T-helper 17 cell (primary cell): ENCODE measurements around the gene OR10A7. TPM values are rescaled to one million over a fixed set of nuclear protein-coding genes. Genes with fewer than 3 reads are reported as not detected.
"Not testable (repeated sequence)": the region's sequence is repeated elsewhere in the genome, so short reads cannot be mapped to it uniquely, and the experiment has no call there.

Experiments
- ATAC-seq: fragments of 150-1000 bp; cut with Tn5 transposase; 2 replicates; pipeline ENCODE4 v1.10.0; 2021; ENCODE audit warnings: mild to moderate bottlenecking, moderate library complexity
- DNase-seq, 3 donors: peaks; one replicate each; pipeline versions ENCODE4 v3.0.0 to v3.0.0-alpha.2; 2020 to 2021
- H3K9me3 ChIP-seq: one replicate; pipeline ENCODE4 v1.7.0; 2013; ENCODE audit warnings: low read length, mild to moderate bottlenecking; ENCODE audit not compliant: control insufficient read depth, poor library complexity, severe bottlenecking
- H3K27ac Mint-ChIP-seq: one replicate; pipeline ENCODE4 v1.8.0; 2022; ENCODE audit warnings: mild to moderate bottlenecking, moderate library complexity, mixed read lengths
- H3K27me3 Mint-ChIP-seq: one replicate; pipeline ENCODE4 v1.8.0; 2022; ENCODE audit warnings: mixed read lengths
- H3K36me3 Mint-ChIP-seq: one replicate; pipeline ENCODE4 v1.8.0; 2022; ENCODE audit warnings: low read depth, mixed read lengths
- H3K4me1 Mint-ChIP-seq: one replicate; pipeline ENCODE4 v1.8.0; 2022; ENCODE audit warnings: mild to moderate bottlenecking, mixed read lengths
- H3K4me3 Mint-ChIP-seq: one replicate; pipeline ENCODE4 v1.8.0; 2022; ENCODE audit warnings: mild to moderate bottlenecking, moderate library complexity, mixed read lengths
- total RNA-seq, 4 donors: library from RNA in 2 of 4; stranded (reverse) in 2 of 4; gene quantifications; one replicate each; pipeline ENCODE4 v1.2.3 and lab custom pipeline; 2022 to 2026

The OR10A7 gene
- total RNA-seq (not detected), total RNA-seq (lab: John Stamatoyannopoulos, UW) (0 reads per million in 2 donors)

- no peaks in the 10 kb centered on the region for H3K4me1 Mint-ChIP-seq
- H3K4me3 Mint-ChIP-seq = no peak within 1 kb of the TSS
- H3K27me3 Mint-ChIP-seq = peaks cover 26% of the 10 kb centered on the region
- no peak within 1 kb of the TSS for H3K27ac Mint-ChIP-seq
- DNase-seq (no peak), ATAC-seq (no peak)
- peaks cover 4% of the 10 kb centered on the region for H3K36me3 Mint-ChIP-seq
- no peaks in the 10 kb centered on the region for H3K9me3 ChIP-seq
Observed at GRCh38 chr12:55220725-55221124, at the start of gene OR10A7. OR10A7 (plus strand) TSS chr12:55221025; CDS start chr12:55221025, 0 bp downstream.

GRCh38 chr12:55171445-55171844, 49.4 kb upstream of the OR10A7 start:
- H3K27ac Mint-ChIP-seq = no peak overlapping the region
- no peaks in the 10 kb centered on the region for H3K4me1 Mint-ChIP-seq
- no peaks in the 10 kb centered on the region for H3K36me3 Mint-ChIP-seq
- ATAC-seq = no peak
- DNase-seq = no peak
- no peaks in the 10 kb centered on the region for H3K9me3 ChIP-seq
- no peak overlapping the region for H3K4me3 Mint-ChIP-seq
- H3K27me3 Mint-ChIP-seq = peaks cover 23% of the 10 kb centered on the region

- ATAC-seq, H3K36me3 Mint-ChIP-seq, DNase-seq, H3K27ac Mint-ChIP-seq, H3K9me3 ChIP-seq, H3K4me1 Mint-ChIP-seq, H3K4me3 Mint-ChIP-seq: not testable (repeated sequence)
- H3K27me3 Mint-ChIP-seq = peaks cover 27% of the 10 kb centered on the region
Observed at GRCh38 chr12:55171846-55172245, 49.0 kb upstream of the OR10A7 start.

DNA sequence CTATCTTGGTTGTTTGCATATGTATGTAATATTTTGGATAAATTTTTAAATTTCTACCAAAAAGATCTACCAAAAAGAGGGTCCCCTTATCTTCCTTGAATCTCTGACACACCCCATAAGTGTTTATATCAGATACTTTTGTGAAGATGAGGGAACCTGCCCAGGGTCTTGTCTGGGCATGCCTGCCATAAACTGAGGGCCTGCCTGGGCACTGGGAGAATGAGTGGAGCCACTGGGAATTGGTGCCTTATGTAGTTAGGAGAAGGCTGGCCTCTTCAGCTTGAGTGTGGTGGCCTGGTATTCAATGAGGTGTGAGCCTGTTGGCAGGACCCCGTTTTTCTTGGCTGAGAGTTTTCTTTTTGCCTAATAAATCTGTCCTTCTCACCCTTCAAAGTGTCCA, 48.1 kb upstream of the OR10A7 start:
- no peaks in the 10 kb centered on the region for H3K4me1 Mint-ChIP-seq
- DNase-seq (no peak), ATAC-seq (no peak)
- no peak overlapping the region for H3K27ac Mint-ChIP-seq
- H3K36me3 Mint-ChIP-seq = no peaks in the 10 kb centered on the region
- H3K9me3 ChIP-seq = no peaks in the 10 kb centered on the region
- H3K4me3 Mint-ChIP-seq = no peak overlapping the region
- peaks cover 28% of the 10 kb centered on the region for H3K27me3 Mint-ChIP-seq

- Mint-ChIP-seq H3K27me3 (peaks cover 36% of the 10 kb centered on the region), H3K27ac (no peak overlapping the region), H3K36me3 (no peaks in the 10 kb centered on the region), H3K4me1 (no peaks in the 10 kb centered on the region), H3K4me3 (no peak overlapping the region)
- ATAC-seq (no peak), DNase-seq (no peak)
- no peaks in the 10 kb centered on the region for H3K9me3 ChIP-seq
Observed at GRCh38 chr12:55173456-55173855, 47.4 kb upstream of the OR10A7 start.

GRCh38 chr12:55188573-55188972, 32.3 kb upstream of the OR10A7 start:
- no peak for DNase-seq
- Mint-ChIP-seq H3K36me3 (peaks cover 2% of the 10 kb centered on the region), H3K4me1 (no peaks in the 10 kb centered on the region), H3K27ac (no peak overlapping the region), H3K4me3 (no peak overlapping the region), H3K27me3 (peaks cover 47% of the 10 kb centered on the region)
- no peaks in the 10 kb centered on the region for H3K9me3 ChIP-seq
- no peak for ATAC-seq

DNA sequence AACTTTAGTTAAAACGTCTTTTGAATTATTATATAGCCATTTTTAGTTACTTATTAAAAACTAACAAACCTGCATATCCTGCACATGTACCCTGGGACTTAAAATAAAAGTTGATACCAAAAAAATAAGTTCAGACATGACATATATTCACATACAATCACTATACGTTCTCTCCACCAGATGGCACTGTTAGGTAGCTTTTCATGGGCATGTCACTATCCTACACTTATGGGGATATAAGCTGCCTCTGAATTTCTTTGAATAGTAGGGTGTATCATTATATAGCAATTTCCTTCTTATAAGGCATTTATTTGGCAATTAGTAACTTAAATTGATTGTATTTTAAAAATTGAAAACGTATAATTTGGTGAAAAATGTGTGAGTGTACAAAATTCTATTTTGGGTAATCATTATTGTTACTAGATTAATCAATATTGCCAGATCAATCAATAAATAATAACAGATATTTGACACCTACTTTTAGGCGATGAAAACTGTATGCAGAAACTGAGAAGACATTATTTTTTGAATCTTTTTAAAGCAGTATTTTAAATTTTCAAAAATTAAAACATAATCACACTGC, 31.8 kb upstream of the OR10A7 start:
- DNase-seq (peak in 1 of 3 donors; percentile 34), ATAC-seq (peak; percentile 80)
- H3K36me3 Mint-ChIP-seq = peaks cover 6% of the 10 kb centered on the region
- no peaks in the 10 kb centered on the region for H3K9me3 ChIP-seq
- no peak overlapping the region for H3K4me3 Mint-ChIP-seq
- H3K4me1 Mint-ChIP-seq = no peaks in the 10 kb centered on the region
- peaks cover 52% of the 10 kb centered on the region for H3K27me3 Mint-ChIP-seq
- H3K27ac Mint-ChIP-seq = no peak overlapping the region

DNA sequence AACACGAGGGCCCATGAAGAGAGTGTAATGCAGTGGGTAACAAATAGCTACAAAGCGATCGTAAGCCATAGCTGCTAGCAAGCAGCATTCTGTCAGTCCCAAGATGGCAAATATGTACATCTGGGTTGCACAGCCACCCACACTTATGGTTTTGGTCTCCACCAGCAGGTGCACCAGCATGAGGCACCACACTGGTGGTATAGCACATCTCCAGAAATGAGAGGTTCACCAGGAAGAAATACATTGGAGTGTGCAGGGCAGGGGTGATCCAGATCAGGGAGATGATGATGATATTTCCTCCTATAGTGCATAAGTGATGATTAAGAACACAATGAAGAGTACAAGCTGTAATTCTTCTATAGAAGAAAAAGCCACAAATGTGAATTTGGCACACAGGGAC, 26.4 kb upstream of the OR10A7 start:
- ATAC-seq = no peak
- H3K4me1 Mint-ChIP-seq = no peaks in the 10 kb centered on the region
- peaks cover 6% of the 10 kb centered on the region for H3K36me3 Mint-ChIP-seq
- H3K4me3 Mint-ChIP-seq = no peak overlapping the region
- H3K27me3 Mint-ChIP-seq = peaks cover 73% of the 10 kb centered on the region
- no peak overlapping the region for H3K27ac Mint-ChIP-seq
- no peaks in the 10 kb centered on the region for H3K9me3 ChIP-seq
- no peak for DNase-seq

- Mint-ChIP-seq H3K27me3 (peaks cover 43% of the 10 kb centered on the region), H3K36me3 (peaks cover 9% of the 10 kb centered on the region), H3K27ac (no peak overlapping the region), H3K4me3 (no peak overlapping the region), H3K4me1 (no peaks in the 10 kb centered on the region)
- DNase-seq (no peak), ATAC-seq (no peak)
- no peaks in the 10 kb centered on the region for H3K9me3 ChIP-seq
Observed at GRCh38 chr12:55226523-55226922, 5.7 kb downstream of the OR10A7 start.

DNA sequence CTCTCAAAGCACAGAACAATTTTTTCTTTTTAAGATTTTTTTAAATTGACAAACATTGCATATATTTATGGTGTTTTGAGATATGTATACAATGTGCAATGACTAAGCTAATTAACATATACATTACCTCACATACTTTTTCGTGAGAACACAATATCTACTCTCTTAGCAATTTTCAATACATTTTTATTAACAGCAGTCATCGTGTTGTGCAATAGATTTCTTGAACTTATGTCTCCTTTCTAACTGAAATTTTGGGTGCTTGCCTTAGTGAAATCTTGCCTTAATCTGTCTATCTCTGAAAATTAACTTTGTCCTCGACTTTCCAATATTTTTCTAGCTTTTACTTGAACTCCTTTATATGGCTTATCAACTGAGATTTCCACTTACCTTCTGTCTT, 6.8 kb downstream of the OR10A7 start:
- no peak for ATAC-seq
- peaks cover 9% of the 10 kb centered on the region for H3K36me3 Mint-ChIP-seq

GRCh38 chr12:55244309-55244708, 23.5 kb downstream of the OR10A7 start, which contains the start of gene OR6C74:
OR6C74 (plus strand) TSS chr12:55244609; CDS start chr12:55247288, 2,679 bp downstream.
- H3K4me3 Mint-ChIP-seq = no peak within 1 kb of the TSS
- H3K36me3 Mint-ChIP-seq = peaks cover 2% of the 10 kb centered on the region
- peaks cover 59% of the 10 kb centered on the region for H3K27me3 Mint-ChIP-seq
- H3K27ac Mint-ChIP-seq = no peak within 1 kb of the TSS
- ATAC-seq (no peak), DNase-seq (no peak)
- H3K9me3 ChIP-seq = no peaks in the 10 kb centered on the region
- H3K4me1 Mint-ChIP-seq = no peaks in the 10 kb centered on the region

More for the DNA sequence above, 6.8 kb downstream of the OR10A7 start:
- no peaks in the 10 kb centered on the region for H3K4me1 Mint-ChIP-seq
- no peak overlapping the region for H3K4me3 Mint-ChIP-seq
- DNase-seq = no peak
- H3K27me3 Mint-ChIP-seq = peaks cover 45% of the 10 kb centered on the region
- no peaks in the 10 kb centered on the region for H3K9me3 ChIP-seq
- no peak overlapping the region for H3K27ac Mint-ChIP-seq

- H3K36me3 Mint-ChIP-seq = peaks cover under 1% of the 10 kb centered on the region
- DNase-seq (no peak), ATAC-seq (no peak)
- no peak overlapping the region for H3K4me3 Mint-ChIP-seq
- no peak overlapping the region for H3K27ac Mint-ChIP-seq
- no peaks in the 10 kb centered on the region for H3K4me1 Mint-ChIP-seq
- H3K27me3 Mint-ChIP-seq = peaks cover 55% of the 10 kb centered on the region
- H3K9me3 ChIP-seq = no peaks in the 10 kb centered on the region
Observed at GRCh38 chr12:55246159-55246558, 25.3 kb downstream of the OR10A7 start.

DNA sequence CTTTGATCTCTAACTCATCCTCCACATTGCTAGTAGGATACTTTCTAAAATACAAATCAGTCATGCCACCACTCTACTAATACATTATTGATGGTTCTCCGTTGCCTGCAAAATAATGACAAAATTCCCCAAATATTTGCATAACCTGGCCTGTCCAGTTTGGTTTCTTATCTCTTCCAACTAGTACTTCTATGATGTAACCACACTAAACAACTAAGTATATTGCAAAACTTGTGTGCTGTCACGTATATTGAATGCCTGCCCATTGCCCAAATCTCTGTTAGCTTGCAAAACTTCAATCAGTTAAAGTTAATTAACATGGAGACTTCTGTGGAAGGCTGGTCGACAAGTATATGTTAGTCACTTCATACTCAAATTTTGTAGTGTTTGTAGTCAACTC, 30.1 kb downstream of the OR10A7 start:
- ATAC-seq = no peak
- Mint-ChIP-seq H3K4me3 (no peak overlapping the region), H3K36me3 (no peaks in the 10 kb centered on the region)

GRCh38 chr12:55253281-55253680, 32.5 kb downstream of the OR10A7 start:
- ATAC-seq (no peak), DNase-seq (no peak)
- no peak overlapping the region for H3K4me3 Mint-ChIP-seq

More for the DNA sequence above, 30.1 kb downstream of the OR10A7 start:
- no peak for DNase-seq
- no peak overlapping the region for H3K27ac Mint-ChIP-seq
- no peaks in the 10 kb centered on the region for H3K4me1 Mint-ChIP-seq
- H3K27me3 Mint-ChIP-seq = peaks cover 45% of the 10 kb centered on the region
- no peaks in the 10 kb centered on the region for H3K9me3 ChIP-seq

More at GRCh38 chr12:55253281-55253680, 32.5 kb downstream of the OR10A7 start:
- Mint-ChIP-seq H3K27me3 (peaks cover 32% of the 10 kb centered on the region), H3K36me3 (no peaks in the 10 kb centered on the region), H3K4me1 (no peaks in the 10 kb centered on the region), H3K27ac (no peak overlapping the region)
- no peaks in the 10 kb centered on the region for H3K9me3 ChIP-seq
